Upper lobe of right lung (tissue), 1 donor: ENCODE results near the gene TTC28. TPM values are rescaled to one million over a fixed set of nuclear protein-coding genes. Genes with fewer than 3 reads are reported as not detected.

Experiments used
- ATAC-seq: fragments of 200-7000 bp; cut with Tn5 transposase; one replicate; pipeline ENCODE4 v1.9.1; 2020; ENCODE audit warnings: mild to moderate bottlenecking, moderate library complexity
- DNase-seq: peaks from one replicate; pipeline ENCODE4 v3.0.0-alpha.2; 2020
- H3K27ac ChIP-seq: fragments of 200-600 bp; one replicate; pipeline ENCODE4 v1.8.0; 2022
- H3K27me3 ChIP-seq: fragments of 200-600 bp; one replicate; pipeline ENCODE4 v1.8.0; 2022; ENCODE audit warnings: mild to moderate bottlenecking
- H3K36me3 ChIP-seq: fragments of 200-600 bp; one replicate; pipeline ENCODE4 v1.8.0; 2022
- H3K4me1 ChIP-seq: fragments of 200-600 bp; one replicate; pipeline ENCODE4 v1.8.0; 2022
- H3K4me3 ChIP-seq: fragments of 200-600 bp; one replicate; pipeline ENCODE4 v1.8.0; 2022; ENCODE audit warnings: mild to moderate bottlenecking
- H3K9me3 ChIP-seq: fragments of 200-600 bp; one replicate; pipeline ENCODE4 v1.8.0; 2022
- CTCF ChIP-seq: fragments of 200-600 bp; IDR thresholded peaks from one replicate; pipeline ENCODE4 v1.8.0; 2022; ENCODE audit warnings: antibody characterized with exemption
- intact Hi-C: fragments of 100-400 bp; cut with DNase I; formaldehyde crosslinking; loops from one replicate; pipeline ENCODE4 v1.11.0; 2022
- total RNA-seq: library from RNA; stranded (reverse); fragmentation: NEBNext Ultra II Directional; extraction: Animal tissue kit (Norgen Biotek cat#: 25700); gene quantifications from one replicate; pipeline ENCODE4 v1.2.1, GENCODE V29; 2021
- donor health status: DM: no; HTN: yes; CAD: no; lungs with severe emphysema.

Gene TTC28
- total RNA-seq, 1 donor from 2014 or later, result 48.7 TPM

- H3K27me3 ChIP-seq, result no peaks in the 10 kb centered on the region
- intact Hi-C loops, result no loop called here
- H3K4me3 ChIP-seq, result no peak overlapping the region
- DNase-seq, result no peak
- no peaks in the 10 kb centered on the region for H3K36me3 ChIP-seq
- TF ChIP-seq CTCF, result no peak
- ATAC-seq, result no peak
- no peak overlapping the region for H3K27ac ChIP-seq
- peaks cover 16% of the 10 kb centered on the region for H3K4me1 ChIP-seq
- no peaks in the 10 kb centered on the region for H3K9me3 ChIP-seq
Observed at GRCh38 chr22:28118957-28119631, 560.5 kb downstream of the TTC28 start.

DNA sequence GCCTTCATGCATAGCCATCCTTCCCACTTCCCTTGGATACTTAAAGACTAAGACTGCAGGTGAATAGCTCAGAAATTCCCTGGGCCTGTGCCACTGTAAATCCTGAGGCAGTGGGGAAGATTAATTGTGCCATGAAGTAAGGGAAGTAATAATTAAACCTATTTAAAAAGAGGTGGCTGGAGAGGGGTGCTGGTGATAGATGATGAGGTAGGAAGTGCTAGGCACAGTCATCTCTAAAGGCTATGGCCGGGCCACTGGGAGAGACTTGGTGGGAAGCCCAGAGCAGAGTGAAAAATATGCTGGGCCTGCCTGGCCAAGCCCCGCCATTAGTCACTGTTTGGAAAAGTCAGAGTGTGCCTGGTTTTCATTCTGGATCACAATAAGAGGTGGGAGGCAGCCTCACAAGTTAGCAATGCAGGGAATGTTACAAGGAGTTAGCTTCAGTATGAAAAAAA, 563.4 kb downstream of the TTC28 start:
- H3K4me3 ChIP-seq, result no peak overlapping the region
- DNase-seq (no peak), ATAC-seq (peak; percentile 65)
- no peak for TF ChIP-seq CTCF
- no peaks in the 10 kb centered on the region for H3K36me3 ChIP-seq
- intact Hi-C loops, result no loop called here
- no peaks in the 10 kb centered on the region for H3K27me3 ChIP-seq
- no peak overlapping the region for H3K27ac ChIP-seq
- H3K9me3 ChIP-seq, result no peaks in the 10 kb centered on the region
- peaks cover 13% of the 10 kb centered on the region for H3K4me1 ChIP-seq

GRCh38 chr22:28115426-28115825, 564.2 kb downstream of the TTC28 start:
- TF ChIP-seq CTCF, result no peak
- Histone ChIP-seq H3K36me3 (no peaks in the 10 kb centered on the region), H3K4me3 (no peak overlapping the region), H3K27ac (no peak overlapping the region), H3K4me1 (peaks cover 8% of the 10 kb centered on the region), H3K27me3 (no peaks in the 10 kb centered on the region), H3K9me3 (no peaks in the 10 kb centered on the region)
- intact Hi-C loops, result no loop called here
- no peak for ATAC-seq
- DNase-seq, result no peak

- peak; percentile 52 for TF ChIP-seq CTCF
- Histone ChIP-seq H3K27me3 (no peaks in the 10 kb centered on the region), H3K4me1 (peaks cover 8% of the 10 kb centered on the region), H3K4me3 (no peak overlapping the region), H3K9me3 (no peaks in the 10 kb centered on the region), H3K27ac (no peak overlapping the region), H3K36me3 (peaks cover 4% of the 10 kb centered on the region)
- DNase-seq, result no peak
- ATAC-seq, result peak; percentile 62
- intact Hi-C loops, result no loop called here
Observed at GRCh38 chr22:28112548-28113043, 567.0 kb downstream of the TTC28 start.

DNA sequence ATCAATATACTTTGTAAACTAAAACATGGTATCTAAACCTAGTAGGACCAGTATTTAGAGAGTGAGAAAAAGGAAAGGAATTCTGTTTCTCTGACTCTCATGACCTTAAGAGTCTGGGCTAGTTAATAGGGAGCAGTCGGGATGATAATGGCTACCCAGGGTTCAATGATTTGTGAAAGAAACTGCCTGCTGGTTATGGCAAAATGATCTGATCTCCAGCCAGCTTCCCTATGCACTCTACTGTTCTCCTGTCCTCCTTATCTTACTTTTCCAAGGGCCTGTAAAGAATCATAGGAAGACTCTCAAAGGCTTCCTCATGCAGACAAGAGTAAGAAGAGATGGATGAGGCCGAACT, 567.5 kb downstream of the TTC28 start:
- H3K9me3 ChIP-seq, result no peaks in the 10 kb centered on the region
- peaks cover 8% of the 10 kb centered on the region for H3K4me1 ChIP-seq
- DNase-seq (no peak), ATAC-seq (no peak)
- no peak overlapping the region for H3K27ac ChIP-seq
- peaks cover 8% of the 10 kb centered on the region for H3K36me3 ChIP-seq
- TF ChIP-seq CTCF, result no peak
- no peak overlapping the region for H3K4me3 ChIP-seq
- intact Hi-C loops, result no loop called here
- H3K27me3 ChIP-seq, result no peaks in the 10 kb centered on the region
